H1 (cell line): ENCODE data around the gene TAGLN2. TPM values are rescaled to one million over a fixed set of nuclear protein-coding genes. Genes with fewer than 3 reads are reported as not detected.

ENCODE experiments used
- CTCF ChIA-PET: fragments of 300-600 bp; sonication (Branson Sonifier 250); formaldehyde crosslinking; loops from one replicate; lab custom pipeline; 2021; ENCODE audit not compliant: partially characterized antibody; lab: Charles Lee
- POLR2A ChIA-PET: fragments of 300-600 bp; sonication (Branson Sonifier 250); formaldehyde crosslinking; loops from one replicate; lab custom pipeline; 2021; ENCODE audit warnings: inconsistent platforms; ENCODE audit not compliant: partially characterized antibody; lab: Charles Lee
- DNase-seq, 2 experiments: peaks; one replicate each; pipeline versions ENCODE4 v3.0.0 to v3.0.0-alpha.2; 2010 to 2022; ENCODE audit warnings: low spot score in 2 of 2, low read depth in 1 of 2, mixed read lengths in 1 of 2
- FAIRE-seq: peaks from 2 replicates; lab custom pipeline; 2011; peaks lifted over from hg19 to GRCh38; lab: Jason Lieb, UNC
- H2AFZ ChIP-seq: 2 replicates; pipeline ENCODE4 v1.8.1; 2012; ENCODE audit warnings: low read length, inconsistent platforms
- H2AK5ac ChIP-seq: 2 replicates; pipeline ENCODE4 v1.6.1; 2013; ENCODE audit warnings: low read depth, low read length
- H2BK120ac ChIP-seq: replicated peaks from 2 replicates; pipeline ENCODE3; 2013; ENCODE audit warnings: low read depth, low read length, inconsistent platforms
- H2BK12ac ChIP-seq: 2 replicates; pipeline ENCODE4 v1.6.1; 2013; ENCODE audit warnings: low read depth, low read length
- H2BK15ac ChIP-seq: 2 replicates; pipeline ENCODE4 v1.6.1; 2013; ENCODE audit warnings: low read length
- H2BK20ac ChIP-seq: 2 replicates; pipeline ENCODE4 v1.6.1; 2013; ENCODE audit warnings: low read length
- H2BK5ac ChIP-seq: 2 replicates; pipeline ENCODE4 v1.6.1; 2013; ENCODE audit warnings: low read depth, low read length
- H3K14ac ChIP-seq: 2 replicates; pipeline ENCODE4 v1.6.1; 2013; ENCODE audit warnings: inconsistent platforms; ENCODE audit not compliant: insufficient read length
- H3K18ac ChIP-seq: 2 replicates; pipeline ENCODE4 v1.6.1; 2013; ENCODE audit warnings: low read length; ENCODE audit errors: extremely low read depth
- H3K23ac ChIP-seq: 2 replicates; pipeline ENCODE4 v1.6.1; 2013; ENCODE audit warnings: inconsistent platforms; ENCODE audit not compliant: insufficient read length
- H3K23me2 ChIP-seq: 2 replicates; pipeline ENCODE4 v1.6.1; 2013; ENCODE audit warnings: low read depth, low read length
- H3K27ac ChIP-seq: 2 replicates; pipeline ENCODE4 v1.6.1; 2011; ENCODE audit warnings: low read depth, low read length, inconsistent platforms
- H3K27me3 ChIP-seq, 4 experiments: replicated peaks in 1 of 4; 1 replicate in 1 of 4; 2 replicates in 3 of 4; pipeline versions ENCODE4 v1.6.1 to v1.8.1; 2011 to 2013; ENCODE audit warnings: low read length in 3 of 4, mild to moderate bottlenecking in 3 of 4, inconsistent platforms in 2 of 4, mixed read lengths in 2 of 4, moderate library complexity in 1 of 4; ENCODE audit not compliant: control insufficient read depth in 3 of 4, insufficient read depth in 3 of 4; ENCODE audit errors: extremely low read depth in 1 of 4
- H3K36me3 ChIP-seq, 4 experiments: 2 replicates each; pipeline versions ENCODE4 v1.6.1 to v1.8.1; 2011 to 2013; ENCODE audit warnings: mild to moderate bottlenecking in 4 of 4, low read length in 3 of 4, moderate library complexity in 2 of 4, control low read depth in 1 of 4, inconsistent platforms in 1 of 4; ENCODE audit not compliant: insufficient read depth in 4 of 4, control insufficient read depth in 2 of 4
- H3K4ac ChIP-seq: replicated peaks from 2 replicates; pipeline ENCODE3; 2013; ENCODE audit warnings: low read length, low read depth, mixed read lengths, inconsistent platforms; ENCODE audit not compliant: insufficient read length
- H3K4me1 ChIP-seq, 4 experiments: replicated peaks in 1 of 4; 1 replicate in 1 of 4; 2 replicates in 3 of 4; pipeline versions ENCODE4 v1.6.1 to v1.8.1; 2011 to 2013; ENCODE audit warnings: low read length in 3 of 4, inconsistent platforms in 2 of 4, mixed read lengths in 1 of 4; ENCODE audit not compliant: insufficient read depth in 4 of 4, control insufficient read depth in 3 of 4
- H3K4me2 ChIP-seq, 2 experiments: 2 replicates each; pipeline versions ENCODE4 v1.6.1 to v1.8.1; 2011 to 2013; ENCODE audit warnings: low read depth in 2 of 2, low read length in 2 of 2, control low read depth in 1 of 2, inconsistent platforms in 1 of 2, mild to moderate bottlenecking in 1 of 2; ENCODE audit not compliant: insufficient read depth in 1 of 2
- H3K4me3 ChIP-seq, 4 experiments: fragments of 200-600, 300-600 bp in 1 of 4; sonication (generic), shearing (Covaris generic), sonication (Bioruptor Twin) in 1 of 4; 2 replicates each; pipeline versions ENCODE4 v1.5.1 to v1.8.1; 2011 to 2016; ENCODE audit warnings: low read length in 4 of 4, low read depth in 3 of 4, control low read depth in 2 of 4, inconsistent platforms in 2 of 4, mild to moderate bottlenecking in 2 of 4, mixed read lengths in 1 of 4, moderate library complexity in 1 of 4; ENCODE audit not compliant: insufficient read depth in 2 of 4; ENCODE audit errors: extremely low read depth in 1 of 4
- H3K56ac ChIP-seq: replicated peaks from 2 replicates; pipeline ENCODE3; 2013; ENCODE audit warnings: low read depth, mild to moderate bottlenecking, mixed read lengths, low read length, inconsistent platforms; ENCODE audit not compliant: insufficient read length
- H3K79me1 ChIP-seq: 2 replicates; pipeline ENCODE4 v1.6.1; 2013; ENCODE audit warnings: low read depth, low read length, control low read depth
- H3K79me2 ChIP-seq, 2 experiments: 2 replicates each; pipeline versions ENCODE4 v1.6.1 to v1.8.1; 2012 to 2013; ENCODE audit warnings: low read length in 2 of 2, mild to moderate bottlenecking in 2 of 2, inconsistent platforms in 1 of 2; ENCODE audit not compliant: insufficient read depth in 2 of 2, control insufficient read depth in 1 of 2
- H3K9ac ChIP-seq, 4 experiments: replicated peaks in 1 of 4; 1 replicate in 1 of 4; 2 replicates in 3 of 4; pipeline versions ENCODE4 v1.6.1 to v1.8.1; 2011 to 2013; ENCODE audit warnings: low read depth in 3 of 4, low read length in 3 of 4, control low read depth in 2 of 4, mild to moderate bottlenecking in 2 of 4, moderate library complexity in 2 of 4, inconsistent platforms in 1 of 4; ENCODE audit errors: extremely low read depth in 1 of 4
- H3K9me3 ChIP-seq, 2 experiments: 2 replicates each; pipeline versions ENCODE4 v1.6.1 to v1.8.1; 2012 to 2013; ENCODE audit warnings: mild to moderate bottlenecking in 2 of 2, moderate library complexity in 2 of 2, control low read depth in 1 of 2, inconsistent platforms in 1 of 2, low read depth in 1 of 2, low read length in 1 of 2, mixed read lengths in 1 of 2; ENCODE audit not compliant: insufficient read depth in 2 of 2
- H4K20me1 ChIP-seq, 2 experiments: replicated peaks in 1 of 2; 2 replicates each; pipeline versions ENCODE3 to v1.8.1; 2011 to 2013; ENCODE audit warnings: inconsistent platforms in 2 of 2, low read length in 2 of 2, mild to moderate bottlenecking in 1 of 2; ENCODE audit not compliant: insufficient read depth in 2 of 2, control insufficient read depth in 1 of 2
- H4K5ac ChIP-seq: 2 replicates; pipeline ENCODE4 v1.6.1; 2013; ENCODE audit warnings: low read length, low read depth, mixed read lengths, inconsistent platforms; ENCODE audit not compliant: insufficient read length
- H4K8ac ChIP-seq: 2 replicates; pipeline ENCODE4 v1.8.0; 2013; ENCODE audit warnings: mild to moderate bottlenecking, moderate library complexity, low read length, inconsistent platforms; ENCODE audit not compliant: insufficient read depth; ENCODE audit errors: extremely low read depth
- H4K91ac ChIP-seq: replicated peaks from 2 replicates; pipeline ENCODE3; 2013; ENCODE audit warnings: low read length, mixed read lengths, inconsistent platforms; ENCODE audit not compliant: insufficient read length
- CEBPB ChIP-seq: IDR thresholded peaks from 2 replicates; pipeline ENCODE4 v1.6.1; 2012; ENCODE audit warnings: low read depth, low read length
- CTCF ChIP-seq, 3 experiments: IDR thresholded peaks; 1 replicate in 2 of 3; 2 replicates in 1 of 3; pipeline versions ENCODE4 v1.5.1 to v1.6.1; 2011; ENCODE audit warnings: low read length in 3 of 3, mild to moderate bottlenecking in 3 of 3, inconsistent platforms in 2 of 3, low read depth in 1 of 3, moderate library complexity in 1 of 3; ENCODE audit not compliant: insufficient read depth in 1 of 3; ENCODE audit errors: control extremely low read depth in 1 of 3
- JUND ChIP-seq: IDR thresholded peaks from 2 replicates; pipeline ENCODE4 v1.6.1; 2011; ENCODE audit warnings: mild to moderate bottlenecking, improper control_type of control experiment, low read length
- MAFK ChIP-seq: IDR thresholded peaks from 2 replicates; pipeline ENCODE4 v1.6.1; 2012; ENCODE audit warnings: low read depth, mild to moderate bottlenecking, improper control_type of control experiment, low read length
- RAD21 ChIP-seq, 2 experiments: IDR thresholded peaks in 1 of 2; conservative IDR thresholded peaks in 1 of 2; 2 replicates each; pipeline ENCODE4 v1.6.1; 2011; ENCODE audit warnings: low read depth in 2 of 2, low read length in 2 of 2, improper control_type of control experiment in 1 of 2, inconsistent platforms in 1 of 2, mild to moderate bottlenecking in 1 of 2, moderate library complexity in 1 of 2
- RBBP5 ChIP-seq: IDR thresholded peaks from 2 replicates; pipeline ENCODE4 v1.7.1; 2012; ENCODE audit warnings: low read depth, mild to moderate bottlenecking, inconsistent platforms, low read length, moderate library complexity, borderline replicate concordance
- RFX5 ChIP-seq: IDR thresholded peaks from 2 replicates; pipeline ENCODE4 v1.6.1; 2011; ENCODE audit warnings: low read depth, low read length, improper control_type of control experiment, borderline replicate concordance
- SP4 ChIP-seq: IDR thresholded peaks from 2 replicates; pipeline ENCODE4 v1.6.1; 2012; ENCODE audit warnings: low read length, inconsistent platforms
- SUZ12 ChIP-seq: fragments of 200-600 bp; sonication (generic); IDR thresholded peaks from 2 replicates; pipeline ENCODE4 v1.6.1; 2012; ENCODE audit warnings: mild to moderate bottlenecking, inconsistent platforms, low read length, moderate library complexity, mixed read lengths
- TAF7 ChIP-seq: optimal IDR thresholded peaks from 2 replicates; pipeline ENCODE3; 2011; ENCODE audit warnings: low read depth, mild to moderate bottlenecking, inconsistent platforms, low read length, moderate library complexity, borderline replicate concordance
- TEAD4 ChIP-seq: IDR thresholded peaks from 2 replicates; pipeline ENCODE4 v1.6.1; 2012; ENCODE audit warnings: low read depth, low read length, inconsistent platforms, mixed read lengths
- ZNF274 ChIP-seq: IDR thresholded peaks from 2 replicates; pipeline ENCODE4 v1.7.0; 2012; ENCODE audit warnings: low read length, borderline replicate concordance; ENCODE audit errors: extremely low read depth
- WGBS, 2 experiments: shearing (Covaris generic) in 1 of 2; methylation state at CpG; one replicate each; pipeline versions ENCODE4 v1.1.6 to v1.1.7; 2013 to 2015; ENCODE audit warnings: low lambda C conversion rate in 2 of 2, mixed read lengths in 2 of 2, inconsistent platforms in 1 of 2, low coverage in 1 of 2, missing lambda C conversion rate in 1 of 2; ENCODE audit not compliant: insufficient replicate concordance in 2 of 2, insufficient coverage in 1 of 2, insufficient read length in 1 of 2; ENCODE audit errors: extremely low coverage in 1 of 2, missing lambda C conversion rate in 1 of 2; 5-methylcytosine and 5-hydroxymethylcytosine counted together
- polyA plus RNA-seq, 7 experiments: library from polyadenylated mRNA; depleted of rRNA in 3 of 7; stranded (reverse) in 5 of 7; unstranded in 2 of 7; fragments of >200 nt in 5 of 7; fragments of 200-250 nt in 2 of 7; gene quantifications; 1 replicate in 5 of 7; 2 replicates in 1 of 7; 4 replicates in 1 of 7; pipeline versions ENCODE4 v1.2.1 to v1.2.3, GENCODE V29; 2011 to 2013; ENCODE audit warnings: missing spikeins in 2 of 7, mixed read lengths in 2 of 7
- total RNA-seq: library from RNA; stranded (reverse); fragmentation: NEBNext Ultra II Directional; extraction: Animal tissue kit (Norgen Biotek cat#: 25700); gene quantifications from 2 replicates; pipeline ENCODE4 v1.2.1, GENCODE V29; 2021

Gene TAGLN2
- total and polyA plus RNA-seq, 2 of the 8 experiments (the other 6 are each of a cell fraction or from before 2014, with no cell fraction given) = 93.0 to 114 TPM

GRCh38 chr1:159869173-159869572, 56.1 kb downstream of the TAGLN2 start:
- Histone ChIP-seq H4K91ac (no peak overlapping the region), H3K23ac (no peak overlapping the region), H3K36me3 (no peaks in the 10 kb centered on the region), H4K8ac (no peak overlapping the region), H3K9ac (no peak overlapping the region), H3K79me2 (no peaks in the 10 kb centered on the region), H3K18ac (no peak overlapping the region), H3K56ac (no peak overlapping the region), H3K4me2 (no peak overlapping the region), H2BK5ac (no peak overlapping the region), H2AFZ (no peak overlapping the region), H3K23me2 (no peaks in the 10 kb centered on the region), H3K9me3 (no peaks in the 10 kb centered on the region), H2BK20ac (no peak overlapping the region), H3K4me1 (no peaks in the 10 kb centered on the region; a peak in 1 of 7 replicates), H4K20me1 (no peaks in the 10 kb centered on the region), H3K4ac (no peak overlapping the region), H3K79me1 (no peaks in the 10 kb centered on the region), H3K27ac (no peak overlapping the region), H3K4me3 (no peak overlapping the region), H3K27me3 (no peaks in the 10 kb centered on the region), H2AK5ac (no peak overlapping the region), H2BK15ac (no peak overlapping the region), H4K5ac (no peak overlapping the region), H2BK120ac (no peak overlapping the region), H3K14ac (no peak overlapping the region), H2BK12ac (no peak overlapping the region)
- 73% methylated on average over 4 of the region's 4 CpGs; no CpG with 5 or more reads in 1 of the 2 experiments for WGBS, 2 experiments
- CTCF ChIA-PET = interaction anchor here (0.6 to 14.8 kb wide), 9 partner anchors 9 to 1308 kb away, joined by 3 to 111 read pairs (median 5); partner anchors contain the start of genes B4GALT3, DUSP23 and IGSF9
- DNase-seq = no peak
- POLR2A ChIA-PET = no interaction called here
- no peak for FAIRE-seq
- TF ChIP-seq CTCF (IDR thresholded peaks at IDR 0.05; ENCODE audit: control extremely low read depth in 1 of 3, insufficient read depth in 1 of 3, low read depth in 1 of 3, low read length in 3 of 3) (no peak), SUZ12 (no peak), SP4 (no peak), ZNF274 (no peak), RFX5 (no peak), RBBP5 (no peak), TAF7 (no peak), RAD21 (IDR thresholded peaks at IDR 0.05 in 1 of 2, conservative IDR thresholded peaks at IDR 0.05 in 1 of 2; ENCODE audit: low read depth in 2 of 2, low read length in 2 of 2) (no peak), TEAD4 (no peak), MAFK (no peak; the same call in 1 of the 2 replicates), CEBPB (no peak), JUND (no peak)
